Prostate gland (tissue), 2 donors: ENCODE measurements around the gene SGCB. TPM values are rescaled to one million over a fixed set of nuclear protein-coding genes. Genes with fewer than 3 reads are reported as not detected.
A peak's percentile ranks its signal among the peaks of the same experiment; 100 is the strongest.

Experiments used
- DNase-seq: peaks from one replicate; pipeline ENCODE4 v3.0.0-alpha.2; 2019; ENCODE audit warnings: low spot score
- H3K27ac ChIP-seq, 2 donors: fragments of 200-600 bp; sonication (generic); 2 replicates each; pipeline ENCODE4 v1.5.1; 2017 to 2019
- H3K27me3 ChIP-seq: fragments of 200-600 bp; sonication (generic); replicated peaks from 2 replicates; pipeline ENCODE4 v1.5.1; 2019; ENCODE audit not compliant: insufficient read depth
- H3K36me3 ChIP-seq, 2 donors: fragments of 200-600 bp; sonication (generic); 1 replicate in 1 of 2; 2 replicates in 1 of 2; pipeline versions ENCODE4 v1.5.1 to v1.8.1; 2017 to 2019
- H3K4me1 ChIP-seq: fragments of 200-600 bp; sonication (generic); replicated peaks from 2 replicates; pipeline ENCODE4 v1.5.1; 2019
- H3K4me3 ChIP-seq, 2 donors: fragments of 200-600 bp; sonication (generic); 2 replicates each; pipeline ENCODE4 v1.5.1; 2017 to 2019
- H3K9me3 ChIP-seq: fragments of 200-600 bp; sonication (generic); 2 replicates; pipeline ENCODE4 v1.5.1; 2017
- CTCF ChIP-seq, 4 experiments: fragments of 200-600 bp in 2 of 4; fragments of 450-650 bp in 2 of 4; sonication (generic) in 2 of 4; IDR thresholded peaks; 1 replicate in 3 of 4; 2 replicates in 1 of 4; pipeline ENCODE4 v1.5.1; 2016 to 2019; ENCODE audit warnings: antibody characterized with exemption in 4 of 4, mild to moderate bottlenecking in 2 of 4, moderate library complexity in 2 of 4
- POLR2A ChIP-seq: fragments of 450-650 bp; IDR thresholded peaks from one replicate; pipeline ENCODE4 v1.6.1; 2016; ENCODE audit warnings: antibody characterized with exemption, mild to moderate bottlenecking
- POLR2AphosphoS5 ChIP-seq: sonication (generic); formaldehyde crosslinking; IDR thresholded peaks from one replicate; pipeline ENCODE4 v1.6.1; 2017; ENCODE audit warnings: antibody characterized with exemption
- WGBS: methylation state at CpG from one replicate; pipeline ENCODE4 v1.1.5; 2018; 5-methylcytosine and 5-hydroxymethylcytosine counted together
- intact Hi-C: fragments of 100-400 bp; cut with DNase I; formaldehyde crosslinking; loops from one replicate; pipeline ENCODE4 v1.14.2; 2022
- total RNA-seq, 2 donors: library from RNA; depleted of rRNA; stranded (reverse); fragments of >200 nt; gene quantifications; one replicate each; pipeline ENCODE4 v1.1.0, GENCODE V29; 2016

Gene SGCB
- total RNA-seq, 2 donors from 2014 or later: 17.1 to 44.0 TPM

GRCh38 chr4:52071791-52072546 is 33.9 kb upstream of the SGCB start:
- WGBS: 85% methylated on average over 10 of the region's 10 CpGs
- TF ChIP-seq POLR2A: no peak
- TF ChIP-seq POLR2AphosphoS5: no peak
- no peak for TF ChIP-seq CTCF (IDR thresholded peaks at IDR 0.05)
- H3K36me3 ChIP-seq: no peaks in the 10 kb centered on the region
- intact Hi-C loops: no loop called here
- no peak overlapping the region for H3K4me3 ChIP-seq
- no peak for DNase-seq
- H3K27ac ChIP-seq: no peak overlapping the region
- no peaks in the 10 kb centered on the region for H3K4me1 ChIP-seq
- H3K27me3 ChIP-seq: no peaks in the 10 kb centered on the region
- no peaks in the 10 kb centered on the region for H3K9me3 ChIP-seq

GRCh38 chr4:52069571-52069970 is 31.5 kb upstream of the SGCB start:
- H3K36me3 ChIP-seq: no peaks in the 10 kb centered on the region
- DNase-seq: no peak
- no peaks in the 10 kb centered on the region for H3K4me1 ChIP-seq
- H3K4me3 ChIP-seq: no peak overlapping the region
- no peak overlapping the region for H3K27ac ChIP-seq
- H3K9me3 ChIP-seq: no peaks in the 10 kb centered on the region
- 58% methylated on average over 1 of the region's 1 CpG for WGBS
- no peak for TF ChIP-seq POLR2AphosphoS5
- no peak for TF ChIP-seq CTCF (IDR thresholded peaks at IDR 0.05)
- TF ChIP-seq POLR2A: no peak
- H3K27me3 ChIP-seq: no peaks in the 10 kb centered on the region
- intact Hi-C loops: no loop called here

GRCh38 chr4:52059372-52059771 is 21.3 kb upstream of the SGCB start:
- Histone ChIP-seq H3K27ac (no peak overlapping the region), H3K27me3 (no peaks in the 10 kb centered on the region), H3K4me1 (no peaks in the 10 kb centered on the region), H3K4me3 (no peak overlapping the region), H3K36me3 (no peaks in the 10 kb centered on the region), H3K9me3 (no peaks in the 10 kb centered on the region)
- intact Hi-C loops: no loop called here
- peak; percentile 83 for DNase-seq
- TF ChIP-seq POLR2A (no peak), POLR2AphosphoS5 (peak; percentile 92)
- WGBS: 39% methylated on average over 3 of the region's 3 CpGs

GRCh38 chr4:52058275-52058674 is 20.2 kb upstream of the SGCB start:
- 100% methylated on average over 1 of the region's 1 CpG for WGBS
- TF ChIP-seq POLR2AphosphoS5: no peak
- TF ChIP-seq POLR2A: no peak
- TF ChIP-seq CTCF (IDR thresholded peaks at IDR 0.05): no peak
- Histone ChIP-seq H3K4me1 (no peaks in the 10 kb centered on the region), H3K9me3 (no peaks in the 10 kb centered on the region), H3K27ac (no peak overlapping the region), H3K36me3 (no peaks in the 10 kb centered on the region), H3K4me3 (no peak overlapping the region), H3K27me3 (no peaks in the 10 kb centered on the region)
- no peak for DNase-seq
- intact Hi-C loops: no loop called here

GRCh38 chr4:52057196-52057595 is 19.1 kb upstream of the SGCB start:
- Histone ChIP-seq H3K36me3 (no peaks in the 10 kb centered on the region), H3K27ac (no peak overlapping the region), H3K27me3 (no peaks in the 10 kb centered on the region), H3K4me1 (no peaks in the 10 kb centered on the region), H3K4me3 (no peak overlapping the region), H3K9me3 (no peaks in the 10 kb centered on the region)
- no peak for DNase-seq
- intact Hi-C loops: no loop called here
- TF ChIP-seq POLR2AphosphoS5 (no peak), POLR2A (no peak), CTCF (IDR thresholded peaks at IDR 0.05) (no peak)
